HepG2 (cell line): ENCODE results near the gene AEBP1.

ENCODE experiments used
- CBX5 ChIP-seq: sonication (generic); formaldehyde crosslinking; IDR thresholded peaks from 2 replicates; pipeline ENCODE4 v1.4.0; 2020; ENCODE audit warnings: missing genetic modification reagents, borderline replicate concordance
- CHD4 ChIP-seq: fragments of 200-600 bp; sonication (generic); IDR thresholded peaks from 2 replicates; pipeline ENCODE4 v1.7.0; 2017; ENCODE audit warnings: mild to moderate bottlenecking, low read length, borderline replicate concordance
- ETV6 ChIP-seq: sonication (generic); formaldehyde crosslinking; conservative IDR thresholded peaks from 2 replicates; pipeline ENCODE4 v1.4.0; 2020; ENCODE audit warnings: missing genetic modification reagents
- GTF2F1 ChIP-seq: fragments of 150-350 bp; IDR thresholded peaks from 2 replicates; pipeline ENCODE4 v1.6.1; 2014; ENCODE audit warnings: low read length
- HIVEP1 ChIP-seq: sonication (generic); formaldehyde crosslinking; IDR thresholded peaks from 2 replicates; pipeline ENCODE4 v1.4.0; 2020; ENCODE audit warnings: mild to moderate bottlenecking, missing genetic modification reagents
- HNRNPK ChIP-seq: fragments of 200-400 bp; formaldehyde crosslinking; IDR thresholded peaks from 2 replicates; pipeline ENCODE4 v1.6.1; 2018; ENCODE audit warnings: low read length, low read depth, moderate library complexity, mild to moderate bottlenecking; ENCODE audit not compliant: poor library complexity, severe bottlenecking
- JUND ChIP-seq: sonication (generic); formaldehyde crosslinking; IDR thresholded peaks from 2 replicates; pipeline ENCODE4 v1.8.0; 2022; ENCODE audit warnings: mild to moderate bottlenecking, missing genetic modification reagents
- MAX ChIP-seq: IDR thresholded peaks from 2 replicates; pipeline ENCODE4 v1.6.1; 2012; ENCODE audit warnings: inconsistent platforms
- NR3C1 ChIP-seq: sonication (generic); formaldehyde crosslinking; IDR thresholded peaks from 2 replicates; pipeline ENCODE4 v1.4.0; 2020; ENCODE audit warnings: missing genetic modification reagents
- REST ChIP-seq, 2 experiments: IDR thresholded peaks; 2 replicates each; pipeline ENCODE4 v1.6.1; 2011 to 2012; ENCODE audit warnings: low read length in 2 of 2, borderline replicate concordance in 1 of 2, low read depth in 1 of 2, mild to moderate bottlenecking in 1 of 2, moderate library complexity in 1 of 2

GRCh38 chr7:44136731-44137130 lies 32.6 kb downstream of the AEBP1 start:
- TF ChIP-seq GTF2F1 (no peak), NR3C1 (CRISPR knock-in tag) (no peak), HNRNPK (no peak), CHD4 (no peak), JUND (CRISPR knock-in tag) (no peak), ETV6 (CRISPR knock-in tag) (no peak), MAX (no peak), REST (IDR thresholded peaks at IDR 0.05; ENCODE audit: borderline replicate concordance in 1 of 2, low read depth in 1 of 2, low read length in 2 of 2) (no peak), HIVEP1 (CRISPR knock-in tag) (no peak), CBX5 (CRISPR knock-in tag) (no peak)
